ENCODE results near the gene C1orf167. TPM values are rescaled to one million over a fixed set of nuclear protein-coding genes. Genes with fewer than 3 reads are reported as not detected.

The C1orf167 gene
- total and polyA plus RNA-seq, 2 of the 13 experiments (the other 11 are each of a cell fraction or from before 2014, with no cell fraction given), result not detected

GRCh38 chr1:11786168-11786567 lies 24.2 kb downstream of the C1orf167 start:
- CTCF ChIA-PET (ENCODE audit: low intra/inter-chr PET ratio, low total read pairs), result interaction anchor here (1.5 kb wide), 1 partner anchor 24 kb away, joined by 4 read pairs; the partner anchor contains the start of gene C1orf167
- H3K27me3 ChIP-seq (ENCODE audit: control insufficient read depth in 1 of 2, insufficient read depth in 2 of 2, low read length in 2 of 2), result peaks cover 1 to 5% of the 10 kb centered on the region in 2 experiments; a peak in 2 of 5 replicates
- no peak overlapping the region for H3K9ac ChIP-seq (ENCODE audit: insufficient read depth, low read depth, low read length)
- no peak overlapping the region for H3K4me3 ChIP-seq (replicated peaks in 1 of 3; ENCODE audit: insufficient read depth in 1 of 3, low read depth in 2 of 3, low read length in 3 of 3)
- no peak overlapping the region for H3K27ac ChIP-seq (ENCODE audit: extremely low read length, insufficient read depth, low read length)
- FAIRE-seq, result no peak
- no peak for DNase-seq (ENCODE audit: low spot score)
- H2AFZ ChIP-seq (ENCODE audit: low read length), result no peak overlapping the region
- intact Hi-C loops (cut with micrococcal nuclease; ENCODE audit: unreplicated experiment), result no loop called here
- H3K36me3 ChIP-seq (replicated peaks in 1 of 2; ENCODE audit: control insufficient read depth in 1 of 2, insufficient read depth in 2 of 2, low read length in 2 of 2), result no peaks in the 10 kb centered on the region
- no TSS peak for BruUV-seq (replicated peaks)
- in situ Hi-C loops (cut with HindIII; ENCODE audit: extremely low pct_ligation_motif_present, low pct_unique_long_range_greater_than_20kb), result no loop called here
- ATAC-seq, result no peak
- no peaks in the 10 kb centered on the region for H3K79me2 ChIP-seq (ENCODE audit: insufficient read depth, low read length)
- POLR2A ChIA-PET, result interaction anchor here (1.5 kb wide), 1 partner anchor 19 kb away, joined by 3 read pairs; no protein-coding TSS in a partner anchor
- 34% methylated on average over 5 of the region's 5 CpGs for WGBS (ENCODE audit: low lambda C conversion rate)
- no peak overlapping the region for H3K4me2 ChIP-seq (ENCODE audit: low read depth, low read length)
- peaks cover 40% of the 10 kb centered on the region for H3K4me1 ChIP-seq (ENCODE audit: insufficient read depth, low read length)
- no peaks in the 10 kb centered on the region for H4K20me1 ChIP-seq (ENCODE audit: insufficient read depth, low read length)
- H3K9me3 ChIP-seq (ENCODE audit: low read length), result no peaks in the 10 kb centered on the region
- no peak for TF ChIP-seq ZNF569 (CRISPR knock-in tag; IDR thresholded peaks at IDR 0.05; ENCODE audit: borderline replicate concordance)

- Histone ChIP-seq H3K79me2 (ENCODE audit: insufficient read depth, low read length) (no peaks in the 10 kb centered on the region), H3K9ac (ENCODE audit: insufficient read depth, low read depth, low read length) (no peak overlapping the region), H4K20me1 (ENCODE audit: insufficient read depth, low read length) (no peaks in the 10 kb centered on the region), H2AFZ (ENCODE audit: low read length) (no peak overlapping the region), H3K27ac (ENCODE audit: extremely low read length, insufficient read depth, low read length) (no peak overlapping the region), H3K9me3 (ENCODE audit: low read length) (no peaks in the 10 kb centered on the region), H3K4me3 (replicated peaks in 1 of 3; ENCODE audit: insufficient read depth in 1 of 3, low read depth in 2 of 3, low read length in 3 of 3) (peak overlapping the region in 1 of 3 experiments; percentile 48; a peak in 1 of 6 replicates), H3K36me3 (replicated peaks in 1 of 2; ENCODE audit: control insufficient read depth in 1 of 2, insufficient read depth in 2 of 2, low read length in 2 of 2) (no peaks in the 10 kb centered on the region), H3K27me3 (ENCODE audit: control insufficient read depth in 1 of 2, insufficient read depth in 2 of 2, low read length in 2 of 2) (peaks cover 1 to 5% of the 10 kb centered on the region in 2 experiments; a peak in 1 of 5 replicates), H3K4me2 (ENCODE audit: low read depth, low read length) (peak overlapping the region; percentile 56), H3K4me1 (ENCODE audit: insufficient read depth, low read length) (peaks cover 40% of the 10 kb centered on the region)
- ChIA-PET POLR2A (interaction anchor here (0.6 to 2.9 kb wide), 3 partner anchors 16 to 28 kb away, joined by 4 to 12 read pairs (median 9); partner anchors contain the start of genes CLCN6 and MTHFR), CTCF (ENCODE audit: low intra/inter-chr PET ratio, low total read pairs) (no interaction called here)
- FAIRE-seq, result no peak
- peak; percentile 2; the same call in 1 of the 3 replicates for ATAC-seq
- TF ChIP-seq TFAP4 (IDR thresholded peaks at IDR 0.05; ENCODE audit: borderline replicate concordance, low read depth), result peak; percentile 65; the same call in 1 of the 2 replicates
- TF ChIP-seq SKI (IDR thresholded peaks at IDR 0.05; ENCODE audit: partially characterized antibody), result no peak
- peak; percentile 39 for TF ChIP-seq AGO2 (optimal IDR thresholded peaks at IDR 0.05; ENCODE audit: low read depth, low read length)
- no peak for TF ChIP-seq SOX6 (IDR thresholded peaks at IDR 0.05)
- TF ChIP-seq SOX6 (CRISPR knock-in tag; IDR thresholded peaks at IDR 0.05), result 0 out of 2 replicates have a peak, but pooled peaks have one; percentile 11
- 0 out of 2 replicates have a peak, but pooled peaks have one; percentile 38 for TF ChIP-seq NR0B2 (CRISPR knock-in tag; IDR thresholded peaks at IDR 0.05)
- TF ChIP-seq CHD4 (IDR thresholded peaks at IDR 0.05; ENCODE audit: borderline replicate concordance, low read length), result no peak
- no peak for TF ChIP-seq ZNF619 (CRISPR knock-in tag; IDR thresholded peaks at IDR 0.05)
- TF ChIP-seq KDM2A (CRISPR knock-in tag; IDR thresholded peaks at IDR 0.05; ENCODE audit: borderline replicate concordance, low read depth), result peak; percentile 74
- TF ChIP-seq NFKB2 (CRISPR knock-in tag; IDR thresholded peaks at IDR 0.05; ENCODE audit: borderline replicate concordance), result 0 out of 2 replicates have a peak, but pooled peaks have one; percentile 17
- 0 out of 2 replicates have a peak, but pooled peaks have one; percentile 22 for TF ChIP-seq IRF9 (CRISPR knock-in tag; IDR thresholded peaks at IDR 0.05; ENCODE audit: borderline replicate concordance)
- TF ChIP-seq HIVEP1 (CRISPR knock-in tag; IDR thresholded peaks at IDR 0.05), result peak; percentile 28; the same call in 1 of the 2 replicates
- TF ChIP-seq POGZ (CRISPR knock-in tag; IDR thresholded peaks at IDR 0.05), result no peak
- TF ChIP-seq MTA1 (CRISPR knock-in tag; IDR thresholded peaks at IDR 0.05; ENCODE audit: borderline replicate concordance), result 0 out of 2 replicates have a peak, but pooled peaks have one; percentile 30
- BruUV-seq (replicated peaks), result TSS peak; percentile 28
- 3% methylated on average over 13 of the region's 16 CpGs for WGBS (ENCODE audit: low lambda C conversion rate)
- no peak for DNase-seq (ENCODE audit: low spot score)
- in situ Hi-C loops (cut with HindIII; ENCODE audit: extremely low pct_ligation_motif_present, low pct_unique_long_range_greater_than_20kb) (no loop called here), intact Hi-C loops (cut with micrococcal nuclease; ENCODE audit: unreplicated experiment) (no loop called here)
Observed at GRCh38 chr1:11787251-11787803, 25.3 kb downstream of the C1orf167 start.

All from HepG2 (cell line).